Measurements from ENCODE around the gene AUTS2.

AUTS2 gene

DNA sequence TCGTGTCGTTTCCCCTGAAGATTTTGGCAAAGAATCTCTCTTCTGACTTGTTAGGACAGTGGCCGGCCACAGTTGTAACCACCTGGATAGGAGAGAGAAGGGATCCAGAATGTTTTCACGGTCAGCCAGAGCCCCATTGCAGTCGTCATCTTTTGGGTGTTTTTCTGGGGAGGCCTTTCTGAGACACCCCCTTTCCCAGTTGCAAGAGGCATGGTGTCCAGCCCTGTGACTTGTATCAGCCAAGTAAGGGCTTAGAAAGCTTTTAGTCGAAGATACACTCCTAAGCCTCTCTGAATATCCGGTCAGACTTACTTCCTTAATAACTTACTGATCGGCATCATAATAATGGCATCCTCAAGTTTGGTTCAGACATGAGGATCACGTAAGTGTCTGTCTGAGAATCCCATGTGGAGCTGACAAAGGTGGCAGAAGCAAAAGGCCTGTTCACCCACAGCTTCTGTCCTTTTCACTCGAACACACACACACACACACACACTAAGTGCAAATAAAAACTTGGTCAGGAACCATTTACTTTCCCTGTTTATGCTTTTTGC, 1098.0 kb downstream of the AUTS2 start:
- DNase-seq (ENCODE audit: low read depth) = no peak

- DNase-seq (ENCODE audit: low read depth) = no peak
These were observed 1100.1 kb downstream of the AUTS2 start for GRCh38 chr7:70698219-70698832.

- DNase-seq (ENCODE audit: low read depth) = no peak
These were observed 1101.0 kb downstream of the AUTS2 start for GRCh38 chr7:70699271-70699670.

- DNase-seq (ENCODE audit: low read depth) = no peak
These were observed 1102.0 kb downstream of the AUTS2 start for GRCh38 chr7:70700055-70700940.

- DNase-seq (ENCODE audit: low read depth) = no peak
These were observed 1102.7 kb downstream of the AUTS2 start for GRCh38 chr7:70700941-70701425.

DNA sequence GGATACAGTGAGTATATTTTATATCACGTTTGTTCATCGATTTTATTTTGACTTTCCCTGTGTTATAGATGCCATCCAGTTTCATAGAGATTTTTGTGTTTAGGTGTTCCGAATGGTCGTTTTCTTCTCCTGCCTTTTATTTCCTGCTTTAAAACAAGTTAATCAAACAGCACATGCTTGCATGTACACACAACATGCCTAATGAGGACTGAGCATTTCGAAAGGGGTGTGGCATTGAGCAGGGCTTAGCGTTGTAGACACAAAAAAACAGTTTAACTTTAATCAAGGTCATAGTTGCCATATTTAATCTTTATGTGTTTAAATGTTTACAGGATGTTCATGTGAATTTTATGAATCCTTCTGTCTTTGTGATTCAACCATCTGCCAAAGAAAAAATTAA, 1103.2 kb downstream of the AUTS2 start:
- DNase-seq (ENCODE audit: low read depth) = no peak

GRCh38 chr7:70701991-70702390, 1103.7 kb downstream of the AUTS2 start:
- DNase-seq (ENCODE audit: low read depth) = no peak

GRCh38 chr7:70703785-70704184, 1105.5 kb downstream of the AUTS2 start:
- DNase-seq (ENCODE audit: low read depth) = no peak

DNA sequence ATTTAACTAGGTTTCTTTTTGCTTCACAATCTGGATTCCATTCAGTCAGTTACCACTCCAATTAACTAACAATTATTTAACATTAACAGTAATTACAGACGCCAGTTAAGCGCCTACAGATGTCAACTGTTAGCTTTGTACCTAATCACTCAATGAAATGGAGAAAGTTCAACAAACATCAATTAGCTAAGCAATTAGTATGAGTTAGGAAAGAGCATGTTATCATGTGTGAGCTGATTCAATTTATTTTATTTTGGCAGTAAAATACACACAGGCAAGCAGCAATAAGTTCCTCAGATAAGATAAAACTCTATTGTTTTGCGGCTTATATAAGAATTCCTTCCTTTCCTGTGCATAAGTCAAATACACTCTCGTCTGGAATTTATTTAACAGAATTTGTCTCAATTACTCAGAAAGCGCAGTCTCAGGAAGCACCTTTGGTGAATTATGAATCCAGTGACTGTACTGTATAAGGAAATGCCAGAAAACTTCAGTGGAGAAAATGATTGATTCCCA, 1106.6 kb downstream of the AUTS2 start:
- no peak for DNase-seq (ENCODE audit: low read depth)

DNA sequence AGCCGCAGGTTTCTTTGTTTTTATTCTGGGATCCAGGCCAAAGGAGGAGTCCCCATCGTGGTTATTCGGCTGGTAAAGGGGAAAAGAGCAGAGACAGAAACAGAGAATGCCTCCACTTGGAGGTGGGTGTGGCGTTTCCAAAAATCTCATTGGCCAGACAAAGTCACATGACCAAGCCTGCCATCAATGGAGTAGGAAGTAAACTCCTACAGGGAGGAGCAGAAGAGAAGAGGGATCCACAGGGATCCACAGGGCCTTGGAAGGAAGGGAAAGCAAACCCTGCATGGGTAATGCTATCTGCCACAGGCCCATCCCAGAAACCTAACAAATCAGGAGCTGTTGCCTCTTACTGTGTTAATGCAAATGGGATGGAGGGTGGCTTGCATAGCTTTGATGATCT, 1107.9 kb downstream of the AUTS2 start:
- DNase-seq (ENCODE audit: low read depth) = no peak

- no peak for DNase-seq (ENCODE audit: low read depth)
These were observed 1108.4 kb downstream of the AUTS2 start for GRCh38 chr7:70706698-70707097.

GRCh38 chr7:70707823-70708243, 1109.6 kb downstream of the AUTS2 start:
- DNase-seq (ENCODE audit: low read depth) = no peak

DNA sequence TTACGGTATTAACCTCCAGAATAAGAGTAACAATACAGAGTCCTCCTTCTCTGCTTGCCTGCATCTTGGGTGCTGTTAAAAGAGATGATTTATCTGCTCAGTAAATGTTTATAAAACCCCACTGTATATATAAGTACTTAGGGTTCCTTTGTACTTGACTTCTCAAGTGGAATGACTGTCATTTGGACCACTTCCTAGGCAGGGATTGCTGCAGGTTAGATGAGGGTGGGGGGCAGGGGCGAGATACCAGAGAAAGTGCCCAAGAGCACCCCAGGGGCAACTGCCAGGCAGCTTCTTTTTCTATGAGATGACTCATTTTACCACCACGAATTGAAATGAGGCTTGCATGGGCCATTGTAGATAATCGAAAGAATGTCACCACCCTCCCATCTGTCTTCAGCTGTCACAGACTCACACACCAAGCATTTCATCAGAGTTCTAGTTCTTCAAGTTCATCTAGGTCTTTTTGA, 1111.8 kb downstream of the AUTS2 start:
- DNase-seq (ENCODE audit: low read depth) = no peak

GRCh38 chr7:70710651-70711050, 1112.4 kb downstream of the AUTS2 start:
- DNase-seq (ENCODE audit: low read depth) = no peak

- DNase-seq (ENCODE audit: low read depth) = no peak
These were observed 1113.2 kb downstream of the AUTS2 start for GRCh38 chr7:70711452-70711851.

- DNase-seq (ENCODE audit: low read depth) = no peak
These were observed 1114.7 kb downstream of the AUTS2 start for GRCh38 chr7:70712942-70713341.

- no peak for DNase-seq (ENCODE audit: low read depth)
These were observed 1116.3 kb downstream of the AUTS2 start for GRCh38 chr7:70714506-70715038.

DNA sequence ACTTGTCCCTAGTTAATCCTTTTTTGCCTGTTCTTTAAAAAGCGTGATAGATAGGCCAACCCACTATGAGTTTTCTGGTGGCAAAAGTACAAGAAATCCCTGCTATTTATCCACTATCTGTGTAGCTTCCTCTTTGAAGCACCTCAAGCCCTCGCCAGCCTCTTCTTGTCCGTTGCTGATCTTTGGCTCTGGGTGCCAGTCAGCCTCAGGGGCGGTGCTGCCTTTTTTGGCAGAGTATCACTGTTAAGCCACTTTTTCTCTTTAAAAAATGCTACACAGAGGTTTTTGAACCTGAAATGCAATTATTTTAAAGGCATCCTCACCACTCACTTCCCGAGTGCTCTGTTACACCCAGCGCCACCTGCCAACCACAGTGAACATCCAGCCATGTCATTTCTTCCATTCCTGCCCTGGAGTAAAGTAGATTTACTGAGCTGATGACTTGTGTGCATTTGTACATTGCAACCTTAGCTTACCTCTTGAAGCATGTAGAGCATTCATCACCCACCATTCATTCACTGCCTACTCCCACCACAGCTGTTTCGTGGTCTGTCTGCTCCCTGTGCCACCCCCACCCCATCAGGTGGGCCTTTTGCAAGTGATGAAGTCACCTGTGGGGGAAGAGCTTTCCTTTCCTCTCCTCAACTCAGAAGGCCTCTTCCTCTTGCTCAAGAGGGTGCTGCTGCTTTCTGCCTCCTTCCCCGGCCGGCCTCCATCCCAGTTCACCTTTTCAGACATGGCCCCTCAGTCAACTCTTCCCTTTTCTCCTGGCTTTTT, 1119.5 kb downstream of the AUTS2 start:
- no peak for DNase-seq (ENCODE audit: low read depth)

GRCh38 chr7:70719125-70719524, 1120.8 kb downstream of the AUTS2 start:
- no peak for DNase-seq (ENCODE audit: low read depth)

GRCh38 chr7:70720191-70720873, 1122.1 kb downstream of the AUTS2 start:
- DNase-seq (ENCODE audit: low read depth) = no peak

DNA sequence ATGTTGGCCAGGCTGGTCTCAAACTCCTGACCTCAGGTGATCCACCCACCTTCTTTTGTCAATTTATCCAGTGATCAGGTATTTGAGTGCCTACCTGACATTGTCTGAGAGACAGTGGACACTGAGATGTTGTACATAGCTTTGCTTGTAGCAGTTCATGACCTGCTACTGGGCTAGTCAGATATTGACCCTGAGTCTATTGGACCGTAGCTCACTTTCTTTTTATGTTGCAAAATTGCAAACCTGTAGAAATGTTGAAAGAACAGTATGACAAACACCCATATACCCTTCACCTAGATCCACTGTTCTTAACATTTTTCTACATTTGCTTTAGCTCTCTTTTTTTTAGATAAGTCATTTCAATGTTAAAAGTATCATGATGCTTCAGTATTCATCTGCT, 1123.2 kb downstream of the AUTS2 start:
- DNase-seq (ENCODE audit: low read depth) = no peak

All from CMK (cell line).